Lower lobe of right lung (tissue), 2 donors: ENCODE measurements around the gene CFAP99. TPM values are rescaled to one million over a fixed set of nuclear protein-coding genes. Genes with fewer than 3 reads are reported as not detected.

Experiments used
- ATAC-seq, 2 donors: fragments of 200-7000 bp; cut with Tn5 transposase; one replicate each; pipeline ENCODE4 v1.9.1; 2020 to 2022; ENCODE audit warnings: mild to moderate bottlenecking in 2 of 2, moderate library complexity in 2 of 2
- DNase-seq: peaks from one replicate; pipeline ENCODE4 v3.0.0-alpha.2; 2020
- H3K27ac ChIP-seq: fragments of 200-600 bp; one replicate; pipeline ENCODE4 v1.8.0; 2022
- H3K27me3 ChIP-seq: fragments of 200-600 bp; one replicate; pipeline ENCODE4 v1.8.0; 2022; ENCODE audit warnings: low read depth
- H3K36me3 ChIP-seq: fragments of 200-600 bp; one replicate; pipeline ENCODE4 v1.8.0; 2022; ENCODE audit warnings: mild to moderate bottlenecking
- H3K4me1 ChIP-seq: fragments of 200-600 bp; one replicate; pipeline ENCODE4 v1.8.0; 2022
- H3K4me3 ChIP-seq: fragments of 200-600 bp; one replicate; pipeline ENCODE4 v1.8.0; 2022; ENCODE audit warnings: mild to moderate bottlenecking
- H3K9me3 ChIP-seq: fragments of 200-600 bp; one replicate; pipeline ENCODE4 v1.8.0; 2022
- intact Hi-C: fragments of 100-400 bp; cut with DNase I; formaldehyde crosslinking; loops from one replicate; pipeline ENCODE4 v1.11.0; 2022
- total RNA-seq: library from RNA; stranded (reverse); fragmentation: NEBNext Ultra II Directional; extraction: Animal tissue kit (Norgen Biotek cat#: 25700); gene quantifications from one replicate; pipeline ENCODE4 v1.2.1, GENCODE V29; 2021
- TF ChIP-seq, protein P1 (sequence below): fragments of 200-600 bp; IDR thresholded peaks from one replicate; pipeline ENCODE4 v1.8.0; 2022; ENCODE audit warnings: antibody characterized with exemption, mild to moderate bottlenecking
- donor health status: DM: no; HTN: yes; CAD: no; lungs with severe emphysema.

Gene CFAP99
- total RNA-seq, 1 donor from 2014 or later, result 4.3 TPM

DNA sequence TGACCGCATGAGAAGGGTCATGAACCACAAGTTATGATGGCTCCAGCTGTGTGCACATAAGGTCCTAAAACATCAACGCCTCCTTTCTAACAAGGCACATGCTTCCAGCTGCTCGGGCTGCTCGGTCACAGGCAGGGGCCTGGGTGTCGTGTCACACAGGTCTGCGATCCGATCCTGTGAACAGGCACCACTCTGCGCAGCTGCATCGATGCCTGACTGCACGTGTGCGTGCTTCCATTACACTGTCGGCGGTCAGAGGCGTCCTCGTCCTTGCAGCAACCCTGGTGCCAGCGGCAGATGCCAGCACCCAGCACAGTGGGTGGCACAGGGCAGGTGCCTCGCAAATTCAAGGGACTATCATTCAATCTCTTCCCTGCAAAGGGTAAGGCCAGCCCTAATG, 24.2 kb upstream of the CFAP99 start:
- DNase-seq, result no peak
- Histone ChIP-seq H3K4me1 (peaks cover 7% of the 10 kb centered on the region), H3K27me3 (no peaks in the 10 kb centered on the region), H3K9me3 (no peaks in the 10 kb centered on the region), H3K4me3 (no peak overlapping the region), H3K36me3 (no peaks in the 10 kb centered on the region), H3K27ac (no peak overlapping the region)
- no peak for ATAC-seq
- TF ChIP-seq, protein P1, sequence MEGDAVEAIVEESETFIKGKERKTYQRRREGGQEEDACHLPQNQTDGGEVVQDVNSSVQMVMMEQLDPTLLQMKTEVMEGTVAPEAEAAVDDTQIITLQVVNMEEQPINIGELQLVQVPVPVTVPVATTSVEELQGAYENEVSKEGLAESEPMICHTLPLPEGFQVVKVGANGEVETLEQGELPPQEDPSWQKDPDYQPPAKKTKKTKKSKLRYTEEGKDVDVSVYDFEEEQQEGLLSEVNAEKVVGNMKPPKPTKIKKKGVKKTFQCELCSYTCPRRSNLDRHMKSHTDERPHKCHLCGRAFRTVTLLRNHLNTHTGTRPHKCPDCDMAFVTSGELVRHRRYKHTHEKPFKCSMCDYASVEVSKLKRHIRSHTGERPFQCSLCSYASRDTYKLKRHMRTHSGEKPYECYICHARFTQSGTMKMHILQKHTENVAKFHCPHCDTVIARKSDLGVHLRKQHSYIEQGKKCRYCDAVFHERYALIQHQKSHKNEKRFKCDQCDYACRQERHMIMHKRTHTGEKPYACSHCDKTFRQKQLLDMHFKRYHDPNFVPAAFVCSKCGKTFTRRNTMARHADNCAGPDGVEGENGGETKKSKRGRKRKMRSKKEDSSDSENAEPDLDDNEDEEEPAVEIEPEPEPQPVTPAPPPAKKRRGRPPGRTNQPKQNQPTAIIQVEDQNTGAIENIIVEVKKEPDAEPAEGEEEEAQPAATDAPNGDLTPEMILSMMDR, result no peak
- intact Hi-C loops, result no loop called here

DNA sequence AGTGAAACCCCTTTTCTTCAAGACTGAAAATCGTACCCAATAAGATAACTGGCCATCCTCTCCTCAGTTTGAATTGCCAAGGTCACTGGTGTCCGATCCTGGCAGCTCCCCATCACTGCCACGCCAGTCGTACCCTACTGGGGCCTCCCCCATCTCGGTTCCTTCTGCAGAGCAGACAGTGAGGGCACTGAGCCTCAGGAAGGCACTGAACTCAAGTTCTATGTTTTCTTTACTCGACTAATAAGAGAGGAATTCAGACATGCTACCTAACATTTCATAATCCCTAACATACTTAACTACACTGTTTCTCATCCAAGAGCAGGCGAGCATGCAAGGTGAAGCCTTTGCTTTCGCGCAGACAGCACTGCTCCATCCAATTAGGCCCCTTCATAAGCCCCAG, 23.7 kb upstream of the CFAP99 start:
- no peaks in the 10 kb centered on the region for H3K36me3 ChIP-seq
- ATAC-seq (no peak), DNase-seq (no peak)
- H3K4me1 ChIP-seq, result peaks cover 7% of the 10 kb centered on the region
- no peak overlapping the region for H3K4me3 ChIP-seq
- no peaks in the 10 kb centered on the region for H3K9me3 ChIP-seq
- intact Hi-C loops, result no loop called here
- TF ChIP-seq, protein P1, result no peak
- H3K27me3 ChIP-seq, result no peaks in the 10 kb centered on the region
- H3K27ac ChIP-seq, result no peak overlapping the region

DNA sequence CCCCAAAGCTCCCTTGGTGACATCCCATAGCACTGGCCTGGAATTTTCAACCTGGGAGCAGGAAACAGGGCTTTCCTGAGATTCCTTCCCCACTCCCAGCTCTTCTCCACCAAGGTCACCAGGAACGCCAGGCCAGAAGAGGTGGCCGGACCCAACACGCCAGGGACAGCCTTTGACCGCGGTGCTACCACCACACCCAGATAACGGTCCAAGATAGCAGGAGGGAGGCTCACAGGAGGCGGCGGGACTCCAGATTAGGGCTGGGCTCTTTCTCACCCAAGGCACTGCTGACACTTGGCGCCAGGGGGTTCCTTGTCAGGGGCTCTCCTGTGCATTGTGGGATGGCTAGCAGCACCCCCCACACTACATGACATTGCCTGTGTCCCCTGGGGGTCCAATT, 23.2 kb upstream of the CFAP99 start:
- no peak for DNase-seq
- peaks cover 7% of the 10 kb centered on the region for H3K4me1 ChIP-seq
- intact Hi-C loops, result no loop called here
- TF ChIP-seq, protein P1, result no peak
- no peaks in the 10 kb centered on the region for H3K36me3 ChIP-seq
- no peaks in the 10 kb centered on the region for H3K27me3 ChIP-seq
- H3K27ac ChIP-seq, result no peak overlapping the region
- ATAC-seq, result no peak
- no peak overlapping the region for H3K4me3 ChIP-seq
- H3K9me3 ChIP-seq, result no peaks in the 10 kb centered on the region

DNA sequence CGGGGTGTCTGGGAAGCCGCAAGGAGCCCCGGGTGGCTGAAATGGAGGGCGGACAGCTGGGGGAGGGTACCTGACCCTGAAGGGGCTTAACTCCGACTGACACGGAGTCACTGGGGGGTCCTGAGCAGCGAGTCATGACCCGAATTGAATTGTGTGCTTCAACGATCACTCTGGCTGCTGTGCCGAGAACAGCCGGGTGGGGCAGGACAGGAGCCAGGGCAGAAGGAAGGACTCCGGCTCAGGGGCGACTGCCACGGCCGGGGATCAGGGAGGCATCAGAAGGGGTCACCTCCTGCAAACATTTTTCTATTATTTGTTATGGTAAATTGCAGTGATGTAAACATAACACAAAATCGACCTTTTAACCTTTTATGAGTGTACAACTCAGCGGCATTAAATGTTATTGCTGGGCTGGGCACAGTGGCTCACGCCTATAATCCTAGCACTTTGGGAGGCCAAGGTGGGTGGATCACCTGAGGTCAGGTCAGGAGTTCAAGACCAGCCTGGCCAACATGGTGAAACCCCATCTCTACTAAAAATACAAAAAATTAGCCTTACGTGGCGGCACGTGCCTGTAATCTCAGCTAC, 21.9 kb upstream of the CFAP99 start:
- DNase-seq (no peak), ATAC-seq (no peak)
- Histone ChIP-seq H3K4me3 (no peak overlapping the region), H3K9me3 (no peaks in the 10 kb centered on the region), H3K36me3 (no peaks in the 10 kb centered on the region), H3K27ac (no peak overlapping the region), H3K4me1 (peaks cover 14% of the 10 kb centered on the region), H3K27me3 (no peaks in the 10 kb centered on the region)
- TF ChIP-seq, protein P1, result no peak
- intact Hi-C loops, result no loop called here

DNA sequence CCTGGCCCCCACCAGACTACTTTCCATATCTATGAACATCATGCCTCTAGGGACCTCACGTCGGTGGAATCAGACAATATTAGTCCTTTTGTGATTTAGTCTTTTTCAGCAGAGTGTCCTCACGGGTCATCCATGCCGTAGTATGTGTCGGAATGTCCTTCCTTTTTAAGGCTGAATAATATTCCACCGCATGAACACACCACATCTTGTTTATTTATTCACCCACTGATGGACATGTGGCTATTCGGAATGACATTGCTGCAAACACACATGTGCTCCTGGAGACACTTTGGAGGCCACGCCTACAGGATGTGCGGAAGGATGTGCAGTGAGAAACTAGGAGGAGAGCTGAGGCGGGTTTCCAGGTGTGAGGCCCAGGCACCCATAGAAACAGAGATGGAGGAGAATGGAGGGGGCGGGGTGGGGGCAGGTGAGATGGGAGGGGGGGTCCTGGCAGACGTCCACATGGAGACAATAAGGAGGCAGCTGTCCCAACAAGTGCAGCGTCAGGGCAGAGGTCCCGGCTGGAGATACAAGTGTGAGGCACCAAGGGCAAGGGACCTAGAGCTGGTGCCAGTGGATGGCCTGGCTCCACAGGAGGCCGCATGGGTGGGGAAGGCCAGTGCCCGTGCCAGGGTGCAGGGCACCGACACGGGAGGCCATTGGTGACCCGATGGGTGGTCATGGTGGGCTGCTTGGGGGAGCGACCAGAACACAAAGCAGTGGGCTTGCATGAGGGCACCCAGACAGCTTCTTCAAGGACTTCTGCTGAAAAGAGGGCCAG, 21.0 kb upstream of the CFAP99 start:
- intact Hi-C loops, result no loop called here
- Histone ChIP-seq H3K9me3 (no peaks in the 10 kb centered on the region), H3K27me3 (no peaks in the 10 kb centered on the region), H3K36me3 (no peaks in the 10 kb centered on the region), H3K4me3 (no peak overlapping the region), H3K27ac (no peak overlapping the region), H3K4me1 (peaks cover 23% of the 10 kb centered on the region)
- ATAC-seq (no peak), DNase-seq (no peak)
- TF ChIP-seq, protein P1, result no peak
